GM19324 (cell line): ENCODE measurements around the gene POGLUT2.

Experiments
- ATAC-seq: cut with Tn5 transposase; IDR thresholded peaks from one replicate; pipeline ENCODE4 v1.9.1; 2021; ENCODE audit warnings: mild to moderate bottlenecking, moderate library complexity; ENCODE audit not compliant: unreplicated experiment, low FRiP score

Gene POGLUT2

DNA sequence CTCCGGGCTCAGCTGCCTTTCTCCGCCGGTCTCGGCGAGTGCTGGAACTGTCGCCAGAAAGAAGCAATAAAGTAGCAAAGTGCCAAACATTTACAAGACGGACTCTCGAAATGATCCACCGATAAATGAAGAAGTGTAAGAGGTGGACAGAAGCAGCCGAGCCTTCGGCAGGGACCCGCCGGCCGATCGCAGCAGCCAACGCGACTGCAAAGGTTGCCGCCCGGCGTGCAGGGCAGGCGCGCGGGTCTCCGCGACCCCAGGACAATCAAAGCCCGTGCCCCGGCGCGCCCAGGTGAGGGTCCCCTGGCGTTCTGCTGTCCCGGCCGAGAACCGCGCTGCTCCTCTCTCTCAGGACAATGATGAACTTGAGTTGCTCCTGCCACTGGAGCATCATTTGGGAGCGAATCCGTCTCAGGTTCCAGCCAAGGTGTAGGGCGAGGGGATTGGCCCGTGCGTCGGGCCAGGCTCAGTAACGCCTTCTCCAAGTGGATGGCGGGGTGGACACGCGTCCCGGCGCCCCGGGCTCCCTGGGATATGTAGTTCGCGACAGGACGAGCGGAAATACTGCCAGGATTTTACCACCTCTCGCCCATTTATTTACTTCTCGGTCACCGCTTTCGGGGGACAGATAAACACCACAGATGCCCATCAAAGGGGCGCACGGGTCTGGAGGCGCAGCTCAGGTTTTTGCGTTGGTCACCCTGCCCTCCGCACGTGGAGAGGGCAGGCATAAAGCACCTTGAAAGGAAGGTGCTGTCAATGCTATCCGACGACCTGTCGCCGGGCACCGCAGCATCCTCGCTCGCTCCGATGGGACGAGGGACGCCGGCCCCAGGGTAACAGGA lies at the start of gene POGLUT2, which contains the start of gene BIVM:
Gene POGLUT2 (minus strand): TSS at position 396 of the 845 bp plus-strand sequence. CDS start 306 bp downstream, at position 90.
Gene BIVM (plus strand): TSS at position 539 of the 845 bp plus-strand sequence. CDS start 8,149 bp downstream, outside the sequence.
- ATAC-seq = peak; percentile 80

DNA sequence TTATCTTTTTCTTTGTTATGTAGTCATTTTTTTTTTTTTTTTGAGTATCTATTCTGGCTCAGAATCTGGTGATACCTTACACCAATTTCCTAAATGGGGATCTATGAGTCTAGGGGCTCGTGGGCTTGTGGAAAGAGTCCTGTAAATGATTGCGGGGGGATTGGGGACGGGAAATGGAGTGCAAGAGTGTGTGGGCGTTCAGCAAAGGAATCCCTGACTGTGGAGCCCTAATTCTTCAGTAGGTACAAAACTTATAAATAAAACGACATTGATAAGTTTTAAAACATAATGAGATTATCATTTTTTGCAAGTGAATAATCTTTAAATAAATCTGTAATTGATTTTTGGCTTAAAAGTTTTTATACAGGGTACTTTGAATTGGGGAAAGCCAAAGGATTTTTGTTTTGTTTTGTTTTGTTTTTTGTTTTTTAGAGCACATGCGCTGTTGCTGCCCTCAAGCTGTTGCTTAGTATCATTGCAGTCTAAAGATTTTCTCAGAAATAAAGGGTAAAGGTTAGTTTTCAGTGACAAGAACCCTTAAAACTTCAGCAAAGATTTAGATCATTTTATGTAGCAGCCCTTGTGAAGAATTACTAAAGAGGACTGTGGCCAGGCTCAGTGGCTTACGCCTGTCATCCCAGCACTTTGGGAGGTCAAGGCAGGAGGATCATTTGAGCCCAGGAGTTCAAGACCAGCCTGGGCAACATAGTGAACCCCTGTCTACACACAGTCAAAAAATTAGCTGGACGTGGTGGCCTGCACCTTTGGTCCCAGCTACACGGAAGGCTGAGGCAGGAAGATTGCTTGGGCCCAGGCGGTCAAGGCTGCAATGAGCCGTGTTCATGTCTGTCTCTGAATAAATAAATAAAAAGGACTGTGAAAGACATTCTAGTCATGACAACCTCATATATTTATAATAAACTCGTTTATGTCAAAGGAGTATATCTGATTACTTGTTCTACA lies 48.8 kb upstream of the POGLUT2 start:
- ATAC-seq = no peak

DNA sequence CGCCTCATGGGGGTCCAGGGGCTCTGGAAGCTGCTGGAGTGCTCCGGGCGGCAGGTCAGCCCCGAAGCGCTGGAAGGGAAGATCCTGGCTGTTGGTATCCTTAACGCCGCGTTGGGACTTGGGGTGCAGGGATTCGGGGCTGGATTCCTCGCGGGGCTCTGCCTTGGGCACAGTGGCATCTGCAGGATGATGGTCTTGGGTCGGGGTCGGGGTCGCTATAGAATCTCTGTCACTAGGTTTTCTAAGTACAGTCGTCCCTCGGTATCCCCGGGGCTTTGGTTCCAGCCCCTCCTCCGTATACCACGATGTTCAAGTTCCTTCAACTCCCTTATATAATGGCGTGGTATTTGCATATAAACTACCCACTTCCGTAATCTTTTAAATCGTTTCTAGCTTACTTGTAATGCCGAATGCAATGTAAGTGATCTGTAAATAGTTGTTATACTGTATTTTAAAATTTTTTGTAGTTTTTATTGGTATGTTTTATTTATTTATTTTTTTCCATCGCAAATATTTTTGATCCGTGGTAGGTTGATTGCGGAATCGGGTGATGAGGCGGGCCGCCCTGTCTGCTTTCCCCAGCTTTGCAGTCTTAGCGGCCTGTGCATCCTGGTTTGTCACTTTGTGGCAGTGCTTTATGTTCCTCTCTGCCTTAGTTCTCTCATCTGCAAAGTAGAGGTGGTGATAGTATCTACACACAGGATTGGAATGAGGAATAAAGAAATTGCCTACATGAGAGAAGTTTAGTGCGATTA lies 47.7 kb upstream of the POGLUT2 start:
- ATAC-seq = peak; percentile 38

DNA sequence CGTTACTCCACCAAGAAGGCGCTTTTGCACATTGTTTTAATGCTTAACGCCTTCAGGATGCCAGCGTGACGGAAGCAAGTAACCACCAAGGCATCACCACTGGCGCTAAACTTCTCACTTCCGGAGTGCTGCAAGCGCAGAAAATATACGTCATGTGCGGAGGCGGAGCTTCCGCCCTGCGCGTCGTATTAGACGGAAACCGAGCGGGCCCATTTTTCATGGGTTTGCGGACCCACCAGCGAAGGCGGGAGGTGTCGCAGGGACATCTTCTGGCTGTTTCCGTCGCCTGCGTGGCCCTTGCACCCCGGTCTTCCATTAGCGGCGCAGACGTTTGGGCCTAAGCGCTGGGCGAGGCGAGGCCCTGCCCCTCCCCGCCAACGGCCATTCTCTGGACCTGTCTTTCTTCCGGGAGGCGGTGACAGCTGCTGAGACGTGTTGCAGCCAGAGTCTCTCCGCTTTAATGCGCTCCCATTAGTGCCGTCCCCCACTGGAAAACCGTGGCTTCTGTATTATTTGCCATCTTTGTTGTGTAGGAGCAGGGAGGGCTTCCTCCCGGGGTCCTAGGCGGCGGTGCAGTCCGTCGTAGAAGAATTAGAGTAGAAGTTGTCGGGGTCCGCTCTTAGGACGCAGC lies 47.0 kb upstream of the POGLUT2 start, which contains the start of gene ERCC5:
Gene ERCC5 (plus strand): TSS at position 403 of the 631 bp plus-strand sequence. CDS start 235 bp downstream, outside the sequence.
- ATAC-seq = peak; percentile 90

DNA sequence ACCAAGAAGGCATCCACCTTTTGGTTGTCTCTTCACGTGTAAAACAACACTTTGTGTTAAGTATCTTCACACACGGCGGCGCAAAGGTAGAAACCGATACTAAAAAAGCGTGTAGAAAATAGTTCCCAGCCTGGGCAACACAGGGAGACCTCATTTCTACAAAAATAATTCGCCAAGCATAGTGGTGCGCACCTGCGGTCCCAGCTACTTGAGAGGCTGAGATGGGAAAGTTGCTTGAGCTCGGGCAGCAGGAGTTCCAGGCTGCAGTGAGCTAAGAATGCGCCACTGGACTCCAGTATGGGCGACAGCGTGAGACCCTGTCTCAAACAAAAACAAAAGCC lies 46.5 kb upstream of the POGLUT2 start:
- ATAC-seq = peak; percentile 28

DNA sequence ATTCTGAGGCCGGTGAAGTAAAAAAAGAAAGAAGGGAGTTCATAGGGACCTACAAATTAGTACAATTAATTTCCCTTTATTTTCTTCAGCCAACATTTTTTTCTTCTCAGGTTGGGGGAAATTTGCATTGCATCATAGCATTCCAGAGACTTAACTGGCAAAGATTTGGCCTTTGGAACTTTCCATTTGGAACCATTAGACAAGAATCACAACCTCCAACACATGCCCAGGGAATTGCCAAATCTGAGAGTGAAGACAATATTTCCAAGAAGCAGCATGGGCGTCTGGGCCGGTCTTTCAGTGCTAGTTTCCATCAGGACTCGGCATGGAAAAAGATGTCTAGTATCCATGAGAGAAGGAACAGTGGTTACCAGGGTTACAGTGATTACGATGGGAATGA lies 40.7 kb upstream of the POGLUT2 start:
- no peak for ATAC-seq

DNA sequence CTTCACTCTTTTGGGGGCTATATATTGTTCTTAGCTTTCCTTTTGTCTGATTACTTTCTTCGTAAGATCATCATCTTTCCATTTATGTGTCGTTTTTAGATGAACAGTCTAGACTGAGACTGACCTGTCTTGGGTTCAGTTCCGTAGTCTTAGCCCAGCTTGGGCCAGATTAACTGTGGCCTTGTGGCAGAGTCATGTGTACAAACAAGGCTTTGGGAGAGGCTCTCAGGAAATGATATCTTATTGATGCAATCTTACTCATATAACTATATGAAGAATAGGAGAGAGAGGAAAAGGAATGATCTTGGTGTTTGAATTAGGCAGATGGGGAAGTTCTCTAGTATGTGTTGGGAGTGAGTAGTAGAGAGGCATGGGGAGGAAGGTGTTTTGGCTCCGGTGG lies 40.2 kb upstream of the POGLUT2 start:
- no peak for ATAC-seq

DNA sequence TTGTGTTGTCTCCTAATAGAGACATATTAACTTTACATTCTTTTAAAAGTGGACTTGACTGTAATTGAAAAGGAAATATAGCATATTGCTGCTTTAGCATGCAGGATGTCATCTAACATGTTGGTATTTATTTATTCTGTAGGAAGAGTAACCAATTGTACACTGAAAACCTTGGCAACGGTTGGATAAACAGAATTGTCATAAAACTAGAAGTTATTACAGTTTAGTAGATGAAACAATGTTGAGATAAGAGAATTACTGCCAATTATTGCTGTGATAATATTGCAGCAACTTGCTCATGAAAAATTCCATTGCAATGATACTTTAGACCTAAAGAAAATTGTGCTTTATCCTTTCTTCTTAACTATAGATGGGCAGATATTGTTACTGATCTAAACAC lies 39.5 kb upstream of the POGLUT2 start:
- ATAC-seq = no peak

DNA sequence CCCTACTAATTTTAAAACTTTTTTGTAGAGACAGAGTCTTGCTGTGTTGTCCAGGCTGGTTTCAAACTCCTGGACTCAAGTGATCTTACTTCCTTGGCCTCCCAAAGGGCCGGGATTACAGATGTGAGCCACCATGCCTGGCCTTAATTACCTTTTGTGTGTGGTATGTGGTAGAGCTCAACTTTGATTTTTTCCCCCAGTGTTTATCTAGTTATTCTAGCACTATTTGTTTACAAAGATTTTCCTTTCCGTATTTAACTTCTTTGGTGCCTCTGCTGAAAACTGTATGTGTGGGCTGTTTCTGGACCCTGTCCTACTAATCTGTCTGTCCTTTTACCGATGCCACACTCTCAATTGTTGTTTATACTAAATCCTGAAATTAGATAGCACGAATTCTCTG lies 37.7 kb upstream of the POGLUT2 start:
- ATAC-seq = no peak

DNA sequence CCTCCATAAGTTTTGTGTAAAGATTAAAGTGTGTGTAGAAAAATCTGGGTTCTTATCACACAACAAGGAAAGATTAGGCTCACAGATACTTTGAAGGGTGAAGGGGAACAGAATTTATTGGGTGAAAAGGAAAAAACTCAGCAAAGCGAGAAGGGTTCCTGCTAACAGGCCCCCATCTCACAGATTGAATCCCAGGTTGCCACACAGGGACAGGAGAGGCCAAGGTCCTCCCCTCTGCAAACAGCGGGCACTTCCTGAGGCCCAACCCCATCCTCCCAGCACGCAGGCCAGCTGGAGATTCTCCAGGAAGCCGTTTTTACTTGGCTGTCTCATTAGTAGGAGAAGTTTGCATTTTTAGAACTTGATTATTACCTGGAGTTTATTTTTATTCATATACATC lies 31.9 kb upstream of the POGLUT2 start:
- ATAC-seq = no peak

DNA sequence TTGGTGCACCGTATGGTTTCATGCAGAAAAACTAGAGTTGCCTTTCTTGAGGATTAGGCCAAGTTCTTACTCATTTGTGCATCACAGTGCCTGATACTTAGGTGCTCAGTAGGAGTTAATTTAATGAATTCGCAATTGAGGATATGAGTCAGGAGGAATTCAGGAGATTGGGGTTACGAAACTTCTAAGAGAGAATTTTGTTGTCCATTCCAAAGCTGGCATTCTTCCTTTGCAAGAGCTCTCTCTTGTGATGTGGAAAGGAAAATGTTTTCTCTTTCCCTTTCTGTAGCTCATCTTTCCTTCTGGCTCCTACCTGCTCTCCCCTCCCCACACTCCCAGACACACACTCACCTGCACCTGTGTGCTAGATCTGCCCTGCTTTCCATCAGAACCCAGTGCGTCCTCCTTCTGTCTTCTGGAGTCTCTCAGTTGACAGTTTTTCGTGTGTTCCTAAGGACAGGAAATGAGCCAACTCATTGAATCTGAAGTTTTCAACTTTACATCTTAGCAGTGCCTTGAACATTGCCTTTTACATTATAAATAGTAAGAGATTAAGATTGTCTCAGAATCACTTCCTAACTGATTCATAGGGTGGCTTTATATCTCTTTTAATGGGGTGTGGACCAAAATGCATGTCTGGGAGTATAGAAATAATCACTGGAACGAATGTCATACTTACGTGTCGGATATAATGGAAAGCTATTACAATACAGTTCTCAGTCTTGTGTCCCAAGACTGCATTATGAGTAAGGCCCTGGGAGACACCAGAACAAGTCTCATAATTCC lies 27.3 kb upstream of the POGLUT2 start:
- no peak for ATAC-seq

DNA sequence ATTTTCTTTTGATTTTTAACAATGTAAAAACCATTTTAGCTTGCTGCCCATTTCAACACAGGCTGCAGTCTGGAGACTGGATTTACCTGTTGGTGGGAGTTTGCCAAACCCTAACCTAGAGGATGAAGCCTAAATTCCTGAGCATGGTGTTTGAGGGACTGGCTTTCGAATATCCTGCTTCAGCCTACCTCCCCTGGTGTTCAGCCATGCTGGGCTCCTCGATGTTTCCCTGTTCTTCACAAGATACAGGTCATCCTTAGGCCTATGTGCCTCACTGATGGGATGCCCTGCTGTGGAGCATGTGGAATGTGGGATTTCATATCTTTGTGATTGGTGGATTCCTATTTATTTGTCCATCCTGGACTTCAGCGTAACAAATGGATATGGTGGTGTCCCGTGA lies 26.6 kb upstream of the POGLUT2 start:
- no peak for ATAC-seq

DNA sequence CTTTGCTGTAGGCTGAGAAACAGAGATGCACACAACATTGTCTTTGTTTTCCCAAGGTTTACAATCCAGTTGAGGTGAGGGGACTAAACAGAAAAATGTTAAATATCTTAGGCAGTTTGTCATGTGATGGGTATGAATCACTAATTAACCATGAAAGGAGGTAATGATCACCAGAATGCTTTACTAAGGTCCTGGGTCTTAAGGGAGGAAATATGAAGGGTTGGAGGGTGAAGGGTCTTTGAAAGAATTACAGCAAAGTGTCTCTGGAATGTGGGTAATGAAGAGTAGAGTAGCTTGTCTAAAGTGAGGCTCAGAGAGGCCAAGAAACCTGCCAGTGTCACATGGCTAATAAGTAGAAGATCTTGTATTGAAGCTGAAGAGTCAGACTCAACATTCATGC lies 19.1 kb upstream of the POGLUT2 start:
- no peak for ATAC-seq

DNA sequence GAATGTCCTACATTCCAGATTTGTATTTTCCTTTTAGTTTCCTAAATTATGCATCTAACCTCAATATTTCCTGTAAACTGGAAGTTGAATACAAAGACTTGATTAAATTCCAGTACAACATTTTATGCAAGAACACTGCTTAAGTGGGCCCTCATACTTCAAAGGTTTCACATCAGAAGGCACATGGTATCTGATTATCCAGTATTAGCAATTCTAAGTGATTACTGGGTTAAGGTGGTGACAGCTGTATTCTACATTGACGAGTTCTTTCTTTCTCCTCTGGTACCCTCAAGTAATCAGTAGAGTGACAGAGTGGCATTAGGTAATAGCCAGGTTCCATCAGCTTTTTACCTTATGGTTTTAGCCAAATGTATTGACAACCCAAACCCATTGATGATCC lies 18.5 kb upstream of the POGLUT2 start:
- ATAC-seq = no peak

DNA sequence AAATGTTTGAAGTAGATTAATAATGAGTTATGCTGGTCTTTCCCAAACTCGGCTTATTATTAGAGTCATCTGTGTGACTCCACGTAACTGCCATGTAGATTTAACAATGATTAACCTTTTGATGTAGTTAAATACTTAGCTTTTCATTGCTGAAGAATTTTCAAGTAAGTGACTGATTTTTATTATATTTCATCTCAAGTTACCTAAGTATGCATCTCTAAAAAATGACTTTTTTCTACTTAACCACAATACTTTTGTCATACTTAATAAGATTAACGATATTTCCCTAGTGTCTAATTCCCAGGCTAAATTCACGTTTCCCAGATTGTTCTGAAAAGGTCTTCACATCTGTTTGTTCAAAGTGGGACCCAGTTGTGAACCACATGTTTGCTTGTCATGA lies 17.9 kb upstream of the POGLUT2 start:
- ATAC-seq = no peak

DNA sequence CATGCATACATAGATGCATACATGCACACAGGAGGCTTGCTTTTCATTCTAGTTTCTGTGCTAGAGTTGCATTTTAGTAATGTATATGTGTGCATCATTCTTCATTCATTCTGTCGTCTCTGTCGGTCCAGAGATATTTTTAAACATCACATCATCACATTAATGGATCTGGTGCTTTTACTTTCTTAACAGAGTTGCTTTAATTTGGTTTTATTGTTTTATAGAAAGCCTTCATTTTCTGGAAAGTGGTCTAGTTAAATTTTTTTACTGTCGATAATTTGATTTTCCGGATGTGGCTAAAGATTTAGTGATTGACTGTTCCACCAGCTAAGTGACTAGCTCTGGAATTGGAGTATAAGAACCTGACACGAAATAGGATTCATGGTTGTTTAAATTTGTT lies 17.0 kb upstream of the POGLUT2 start:
- ATAC-seq = no peak

DNA sequence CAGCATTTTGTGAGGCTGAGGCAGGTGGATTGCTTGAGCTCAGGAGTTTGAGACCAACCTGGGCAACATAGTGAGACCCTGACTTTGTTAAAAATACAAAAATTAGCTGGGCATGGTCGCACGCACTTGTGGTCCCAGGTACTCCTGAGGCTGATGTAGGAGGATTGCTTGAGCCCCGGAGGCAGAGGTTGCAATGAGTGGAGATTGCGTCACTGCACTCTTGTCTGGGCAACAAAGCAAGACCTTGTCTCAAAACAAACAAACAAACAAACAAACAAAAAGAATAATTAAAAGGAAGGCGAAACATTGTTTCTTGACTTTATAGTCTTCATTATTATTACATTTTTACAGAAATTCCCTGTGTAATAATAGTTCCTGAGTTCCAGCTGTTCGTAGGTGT lies 16.0 kb upstream of the POGLUT2 start:
- ATAC-seq = no peak

DNA sequence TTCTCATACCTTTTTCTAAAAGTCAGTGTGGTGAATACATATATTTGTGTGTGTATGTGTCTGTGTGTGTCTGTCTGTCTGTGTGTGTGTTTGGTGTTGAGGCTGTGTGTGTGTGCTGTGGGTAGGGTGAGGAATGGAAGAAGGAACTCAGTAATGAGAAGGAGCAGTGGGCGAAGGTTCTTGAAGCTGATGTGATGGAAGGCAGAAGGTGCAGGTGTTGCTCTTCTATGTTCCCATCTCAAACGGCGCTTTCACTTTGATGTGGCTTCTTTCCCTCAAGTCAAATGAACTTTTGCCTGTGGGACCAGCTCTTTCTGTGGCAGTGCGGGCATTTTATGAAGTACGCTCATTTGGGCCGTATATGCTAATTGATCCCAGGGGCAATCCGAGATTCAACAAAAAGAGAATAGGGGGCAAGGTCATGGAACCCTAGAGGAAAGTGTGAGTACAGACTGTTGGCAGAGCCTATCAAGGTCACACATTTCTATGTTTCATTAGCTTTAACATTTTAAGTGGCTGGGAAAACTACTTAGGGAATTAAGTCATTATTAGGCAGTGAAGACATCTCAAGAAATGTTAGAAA lies 15.3 kb upstream of the POGLUT2 start:
- peak; percentile 71 for ATAC-seq
